K562 (cell line): ENCODE measurements around the gene TCP11. TPM values are rescaled to one million over a fixed set of nuclear protein-coding genes. Genes with fewer than 3 reads are reported as not detected.
A peak's percentile ranks its signal among the peaks of the same experiment; 100 is the strongest.

Experiments used
- ATAC-seq: fragments of 200-7000 bp; cut with Tn5 transposase; 3 replicates; pipeline ENCODE4 v1.9.1; 2020; ENCODE audit warnings: moderate library complexity
- BruUV-seq: library from RNA; stranded (reverse); fragments of 400-500 nt; replicated peaks from 2 replicates; lab custom pipeline; 2021; lab: Mats Ljungman, UMichigan
- CTCF ChIA-PET: fragments of 300-600 bp; formaldehyde crosslinking; extraction: SDS; loops from one replicate; lab custom pipeline; 2021; ENCODE audit warnings: low intra/inter-chr PET ratio; lab: Yijun Ruan, JAX
- POLR2A ChIA-PET: fragments of 300-600, 350-650 bp; sonication (Branson Sonifier 250); formaldehyde crosslinking; extraction: SDS; loops from one replicate; lab custom pipeline; 2021; ENCODE audit warnings: antibody characterized with exemption, inconsistent platforms; lab: Yijun Ruan, JAX
- DNase-seq, 4 experiments: peaks; one replicate each; pipeline versions ENCODE4 v3.0.0 to v3.0.0-alpha.2; 2011 to 2018; ENCODE audit warnings: low spot score in 3 of 4, mixed read lengths in 3 of 4; ENCODE audit errors: extremely low read depth in 1 of 4
- FAIRE-seq: peaks from 2 replicates; lab custom pipeline; 2011; peaks lifted over from hg19 to GRCh38; lab: Jason Lieb, UNC
- H2AFZ ChIP-seq: 2 replicates; pipeline ENCODE4 v1.6.0; 2011; ENCODE audit warnings: low read depth, low read length, control low read depth, inconsistent platforms
- H3K27ac ChIP-seq: fragments of 200-600 bp; 3 replicates; pipeline ENCODE4 v1.8.0; 2011; ENCODE audit warnings: low read depth, mild to moderate bottlenecking, control low read depth, inconsistent platforms, low read length, moderate library complexity, mixed read lengths; ENCODE audit errors: extremely low read depth
- H3K27me3 ChIP-seq, 2 experiments: fragments of 300-600 bp in 1 of 2; 2 replicates in 1 of 2; 3 replicates in 1 of 2; pipeline versions ENCODE4 v1.6.0 to v1.8.0; 2011; ENCODE audit warnings: inconsistent platforms in 2 of 2, low read length in 2 of 2, mild to moderate bottlenecking in 1 of 2, mixed read lengths in 1 of 2, moderate library complexity in 1 of 2; ENCODE audit not compliant: control insufficient read depth in 2 of 2, insufficient read depth in 2 of 2
- H3K36me3 ChIP-seq: fragments of 300-600 bp; 3 replicates; pipeline ENCODE4 v1.8.0; 2011; ENCODE audit warnings: mild to moderate bottlenecking, low read length, inconsistent platforms; ENCODE audit not compliant: control insufficient read depth, insufficient read depth
- H3K4me1 ChIP-seq, 2 experiments: fragments of 200-600 bp in 1 of 2; replicated peaks in 1 of 2; 2 replicates in 1 of 2; 3 replicates in 1 of 2; pipeline versions ENCODE4 v1.5.1 to v1.8.0; 2011; ENCODE audit warnings: inconsistent platforms in 2 of 2, low read length in 2 of 2, mild to moderate bottlenecking in 1 of 2, mixed read lengths in 1 of 2, moderate library complexity in 1 of 2; ENCODE audit not compliant: control insufficient read depth in 2 of 2, insufficient read depth in 2 of 2
- H3K4me2 ChIP-seq: 2 replicates; pipeline ENCODE4 v1.6.1; 2011; ENCODE audit warnings: low read length, control low read depth, inconsistent platforms, mixed read lengths; ENCODE audit not compliant: insufficient read depth
- H3K4me3 ChIP-seq: fragments of 200-600 bp; sonication (generic), shearing (Covaris generic); 2 replicates; pipeline ENCODE4 v1.5.1; 2016; ENCODE audit warnings: control low read depth, inconsistent platforms
- H3K79me2 ChIP-seq: fragments of 200-600 bp; 3 replicates; pipeline ENCODE4 v1.8.0; 2011; ENCODE audit warnings: low read length, inconsistent platforms; ENCODE audit not compliant: control insufficient read depth, insufficient read depth
- H3K9ac ChIP-seq, 2 experiments: 2 replicates each; pipeline versions ENCODE4 v1.6.0 to v1.6.1; 2011; ENCODE audit warnings: low read depth in 2 of 2, low read length in 2 of 2, control low read depth in 1 of 2, inconsistent platforms in 1 of 2, mild to moderate bottlenecking in 1 of 2, mixed read lengths in 1 of 2; ENCODE audit not compliant: insufficient read depth in 1 of 2
- H3K9me1 ChIP-seq: one replicate; pipeline ENCODE4 v1.6.0; 2011; ENCODE audit warnings: inconsistent platforms, mild to moderate bottlenecking, low read length, moderate library complexity; ENCODE audit not compliant: control insufficient read depth, insufficient read depth
- H3K9me3 ChIP-seq: replicated peaks from 2 replicates; pipeline ENCODE4 v1.5.1; 2011; ENCODE audit warnings: low read depth, low read length, inconsistent platforms; ENCODE audit not compliant: control insufficient read depth, insufficient read depth
- H4K20me1 ChIP-seq: replicated peaks from 2 replicates; pipeline ENCODE4 v1.6.1; 2011; ENCODE audit warnings: low read length, inconsistent platforms, mixed read lengths; ENCODE audit not compliant: control insufficient read depth, insufficient read depth
- IRF2 ChIP-seq: sonication (generic); formaldehyde crosslinking; IDR thresholded peaks from 2 replicates; pipeline ENCODE4 v1.8.1; 2022; ENCODE audit warnings: mild to moderate bottlenecking, missing genetic modification reagents
- SAFB2 ChIP-seq: fragments of 200-400 bp; formaldehyde crosslinking; IDR thresholded peaks from 2 replicates; pipeline ENCODE4 v1.6.1; 2018; ENCODE audit warnings: borderline replicate concordance, low read length, low read depth, moderate library complexity; ENCODE audit not compliant: severe bottlenecking
- SNRNP70 ChIP-seq: fragments of 200-400 bp; formaldehyde crosslinking; optimal IDR thresholded peaks from 2 replicates; pipeline ENCODE3; 2017; ENCODE audit warnings: low read depth, low read length
- TAF1 ChIP-seq: IDR thresholded peaks from 2 replicates; pipeline ENCODE4 v1.6.1; 2011; ENCODE audit warnings: mild to moderate bottlenecking, low read length, moderate library complexity; ENCODE audit not compliant: insufficient read depth, control insufficient read depth, severe bottlenecking; ENCODE audit errors: extremely low read depth
- WGBS: fragments of 100-300 bp; shearing (Covaris generic); methylation state at CpG from one replicate; pipeline ENCODE4 v1.1.6; 2016; ENCODE audit warnings: low coverage, mixed read lengths; ENCODE audit not compliant: insufficient coverage; ENCODE audit errors: missing lambda C conversion rate; 5-methylcytosine and 5-hydroxymethylcytosine counted together
- in situ Hi-C: fragments of 300-500 bp; cut with MboI; formaldehyde crosslinking; loops from 4 replicates; pipeline ENCODE4 v1.15.0; 2018; ENCODE audit warnings: inconsistent platforms, mixed read lengths
- intact Hi-C: fragments of 100-400 bp; cut with micrococcal nuclease; formaldehyde crosslinking; loops from 2 replicates; pipeline ENCODE4 v1.14.2; 2022
- polyA plus RNA-seq, 8 experiments: library from polyadenylated mRNA; depleted of rRNA in 4 of 8; stranded (reverse) in 5 of 8; unstranded in 3 of 8; fragments of >200 nt; fragmentation: Nextera tagmentation in 2 of 8; fragmentation: Illumina TruSeq in 1 of 8; extraction: Ambion mirVana in 2 of 8; extraction: Trizol in 1 of 8; gene quantifications; 2 replicates each; pipeline versions ENCODE4 v1.2.1 to v1.2.3, GENCODE V29; 2011 to 2014; ENCODE audit warnings: inconsistent platforms in 1 of 8, missing spikeins in 1 of 8
- total RNA-seq, 7 experiments: library from RNA; depleted of rRNA in 6 of 7; stranded (reverse); fragments of >200 nt in 6 of 7; fragmentation: Illumina TruSeq in 2 of 7; extraction: Trizol in 2 of 7; gene quantifications; 2 replicates each; pipeline versions ENCODE4 v1.2.1 to v1.2.3, GENCODE V29; 2011 to 2021; ENCODE audit warnings: low replicate concordance in 1 of 7
- TF ChIP-seq, protein P1 (sequence below): fragments of 250-450 bp; sonication (Bioruptor Pico); IDR thresholded peaks from 2 replicates; pipeline ENCODE4 v1.4.0; 2020; ENCODE audit warnings: borderline replicate concordance
- TF ChIP-seq, protein P2 (sequence below): sonication (generic); formaldehyde crosslinking; IDR thresholded peaks from 2 replicates; pipeline ENCODE4 v1.8.1; 2022; ENCODE audit warnings: missing genetic modification reagents

The TCP11 gene
- total and polyA plus RNA-seq, 9 of the 15 experiments (the other 6 are each of a cell fraction or from before 2014, with no cell fraction given), result not detected

DNA sequence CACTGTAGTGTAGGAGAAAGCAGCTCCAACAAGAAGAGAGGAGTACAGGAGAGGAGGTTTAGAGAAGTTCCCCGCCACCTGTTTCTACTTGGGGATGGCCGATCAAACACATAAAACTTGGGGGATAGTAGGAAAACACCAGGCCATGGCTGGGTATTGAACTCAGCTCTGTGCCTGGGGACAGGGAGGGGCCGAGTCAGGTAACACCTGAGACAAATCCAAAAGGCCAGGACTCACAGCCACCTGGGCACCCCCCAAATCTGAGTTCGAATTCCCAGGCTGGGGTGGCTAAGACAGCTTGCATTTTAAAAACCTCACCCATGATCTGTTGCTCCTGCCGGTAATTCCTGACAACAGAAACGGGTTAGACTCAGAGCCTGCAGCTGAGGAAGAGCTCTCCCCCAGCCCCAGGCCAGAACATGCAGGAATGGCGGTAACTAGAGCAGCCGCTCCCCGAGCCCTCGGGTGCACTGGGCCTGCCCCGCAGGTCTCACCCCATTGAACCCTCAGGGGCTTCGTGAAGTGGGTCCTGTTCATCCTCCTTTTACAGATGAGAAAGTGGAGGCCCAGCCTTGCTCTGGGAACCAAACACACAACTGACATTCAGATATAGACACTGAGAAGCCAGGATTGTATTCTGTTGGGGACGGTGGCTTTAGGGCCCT, 61.0 kb downstream of the TCP11 start:
- Histone ChIP-seq H3K9ac (no peak overlapping the region), H3K27ac (no peak overlapping the region), H3K36me3 (peaks cover 9% of the 10 kb centered on the region; the same call in 1 of the 3 replicates), H3K9me3 (no peaks in the 10 kb centered on the region), H3K4me2 (no peak overlapping the region), H3K9me1 (no peaks in the 10 kb centered on the region), H3K4me3 (no peak overlapping the region), H3K27me3 (no peaks in the 10 kb centered on the region), H2AFZ (no peak overlapping the region), H3K4me1 (peaks cover 0 to 16% of the 10 kb centered on the region in 2 experiments; a peak in 1 of 5 replicates), H4K20me1 (no peaks in the 10 kb centered on the region), H3K79me2 (no peaks in the 10 kb centered on the region)
- intact Hi-C loops, result no loop called here
- 68% methylated on average over 13 of the region's 13 CpGs for WGBS
- no peak for DNase-seq
- FAIRE-seq, result no peak
- no TSS peak for BruUV-seq
- POLR2A ChIA-PET, result interaction anchor here (0.5 to 1.4 kb wide), 2 partner anchors 12 to 31 kb away, joined by 4 read pairs; no protein-coding TSS in a partner anchor
- in situ Hi-C loops, result no loop called here
- ATAC-seq, result no peak
- CTCF ChIA-PET, result no interaction called here
- TF ChIP-seq TAF1 (no peak), SNRNP70 (no peak)

DNA sequence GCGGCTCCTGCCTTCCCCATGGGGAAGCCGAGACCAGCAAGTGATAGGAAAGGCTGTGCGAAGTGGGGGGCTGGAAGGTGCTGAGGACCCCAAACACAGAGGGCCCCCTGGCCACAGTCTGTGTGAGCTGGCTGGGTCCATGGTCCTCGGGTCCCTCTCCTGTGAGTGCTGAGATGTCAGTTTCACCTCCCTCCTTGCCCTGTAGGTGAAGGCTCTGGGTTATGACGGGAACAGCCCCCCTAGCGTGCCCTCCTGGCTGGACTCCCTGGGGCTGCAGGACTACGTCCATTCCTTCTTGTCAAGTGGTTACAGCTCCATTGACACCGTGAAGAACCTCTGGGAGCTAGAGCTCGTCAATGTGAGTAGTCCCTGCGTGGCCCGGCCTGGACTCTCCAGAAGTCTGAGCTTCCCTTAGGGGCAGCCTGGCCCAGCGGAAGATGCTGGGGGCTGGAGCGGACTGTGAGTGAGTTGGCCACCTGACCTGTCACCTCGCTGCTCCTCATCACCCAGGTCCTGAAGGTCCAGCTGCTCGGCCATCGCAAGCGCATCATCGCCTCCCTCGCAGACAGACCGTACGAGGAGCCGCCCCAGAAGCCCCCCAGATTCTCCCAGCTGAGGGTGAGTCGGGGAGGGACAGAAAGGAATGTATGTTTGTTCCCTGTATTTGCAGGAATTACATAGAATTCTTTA, 61.7 kb downstream of the TCP11 start:
- CTCF ChIA-PET, result no interaction called here
- ATAC-seq (no peak), FAIRE-seq (no peak), DNase-seq (no peak)
- intact Hi-C loops, result no loop called here
- no TSS peak for BruUV-seq
- 76% methylated on average over 19 of the region's 23 CpGs for WGBS
- Histone ChIP-seq H2AFZ (no peak overlapping the region), H3K36me3 (peaks cover 9% of the 10 kb centered on the region; the same call in 1 of the 3 replicates), H4K20me1 (no peaks in the 10 kb centered on the region; the same call in 1 of the 2 replicates), H3K9me3 (no peaks in the 10 kb centered on the region), H3K4me1 (peaks cover 0 to 16% of the 10 kb centered on the region in 2 experiments; a peak in 1 of 5 replicates), H3K9ac (no peak overlapping the region), H3K27ac (no peak overlapping the region), H3K79me2 (no peaks in the 10 kb centered on the region), H3K9me1 (no peaks in the 10 kb centered on the region), H3K27me3 (no peaks in the 10 kb centered on the region), H3K4me3 (no peak overlapping the region), H3K4me2 (no peak overlapping the region)
- POLR2A ChIA-PET, result interaction anchor here (0.5 to 1.4 kb wide), 4 partner anchors 13 to 1439 kb away, joined by 3 to 4 read pairs (median 4); no protein-coding TSS in a partner anchor
- TF ChIP-seq, protein P1, sequence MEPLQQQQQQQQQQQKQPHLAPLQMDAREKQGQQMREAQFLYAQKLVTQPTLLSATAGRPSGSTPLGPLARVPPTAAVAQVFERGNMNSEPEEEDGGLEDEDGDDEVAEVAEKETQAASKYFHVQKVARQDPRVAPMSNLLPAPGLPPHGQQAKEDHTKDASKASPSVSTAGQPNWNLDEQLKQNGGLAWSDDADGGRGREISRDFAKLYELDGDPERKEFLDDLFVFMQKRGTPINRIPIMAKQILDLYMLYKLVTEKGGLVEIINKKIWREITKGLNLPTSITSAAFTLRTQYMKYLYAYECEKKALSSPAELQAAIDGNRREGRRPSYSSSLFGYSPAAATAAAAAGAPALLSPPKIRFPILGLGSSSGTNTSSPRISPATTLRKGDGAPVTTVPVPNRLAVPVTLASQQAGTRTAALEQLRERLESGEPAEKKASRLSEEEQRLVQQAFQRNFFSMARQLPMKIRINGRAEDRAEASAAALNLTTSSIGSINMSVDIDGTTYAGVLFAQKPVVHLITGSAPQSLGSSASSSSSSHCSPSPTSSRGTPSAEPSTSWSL (CRISPR knock-in tag), result no peak
- TF ChIP-seq, protein P2, sequence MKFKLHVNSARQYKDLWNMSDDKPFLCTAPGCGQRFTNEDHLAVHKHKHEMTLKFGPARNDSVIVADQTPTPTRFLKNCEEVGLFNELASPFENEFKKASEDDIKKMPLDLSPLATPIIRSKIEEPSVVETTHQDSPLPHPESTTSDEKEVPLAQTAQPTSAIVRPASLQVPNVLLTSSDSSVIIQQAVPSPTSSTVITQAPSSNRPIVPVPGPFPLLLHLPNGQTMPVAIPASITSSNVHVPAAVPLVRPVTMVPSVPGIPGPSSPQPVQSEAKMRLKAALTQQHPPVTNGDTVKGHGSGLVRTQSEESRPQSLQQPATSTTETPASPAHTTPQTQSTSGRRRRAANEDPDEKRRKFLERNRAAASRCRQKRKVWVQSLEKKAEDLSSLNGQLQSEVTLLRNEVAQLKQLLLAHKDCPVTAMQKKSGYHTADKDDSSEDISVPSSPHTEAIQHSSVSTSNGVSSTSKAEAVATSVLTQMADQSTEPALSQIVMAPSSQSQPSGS (CRISPR knock-in tag), result 0 out of 2 replicates have a peak, but pooled peaks have one; percentile 18
- TF ChIP-seq IRF2, result 0 out of 2 replicates have a peak, but pooled peaks have one; percentile 24
- TF ChIP-seq SAFB2, result no peak
- in situ Hi-C loops, result no loop called here
